ENCODE results near the gene BEND7.

BEND7 gene

DNA sequence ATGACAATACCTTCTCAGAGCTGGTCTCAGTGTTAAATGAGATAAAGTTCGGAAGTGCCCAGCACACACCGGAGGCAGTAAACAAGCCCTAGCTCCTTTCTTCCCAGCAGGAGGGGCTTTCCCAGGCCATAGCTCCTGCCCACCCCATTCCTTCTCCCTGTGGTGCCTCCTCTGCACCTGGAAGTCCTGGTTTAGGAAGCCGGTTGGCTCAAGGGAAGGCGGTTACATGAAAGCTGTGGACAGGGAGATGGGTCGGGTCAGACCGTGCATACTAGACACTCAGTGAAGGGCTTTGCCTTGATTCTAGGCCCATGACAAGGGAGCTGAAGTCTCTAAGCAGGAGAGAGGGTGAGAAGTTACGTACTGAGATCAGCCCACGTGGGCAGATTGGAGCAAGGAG, 8.6 kb downstream of the BEND7 start:
- DNase-seq = no peak

DNA sequence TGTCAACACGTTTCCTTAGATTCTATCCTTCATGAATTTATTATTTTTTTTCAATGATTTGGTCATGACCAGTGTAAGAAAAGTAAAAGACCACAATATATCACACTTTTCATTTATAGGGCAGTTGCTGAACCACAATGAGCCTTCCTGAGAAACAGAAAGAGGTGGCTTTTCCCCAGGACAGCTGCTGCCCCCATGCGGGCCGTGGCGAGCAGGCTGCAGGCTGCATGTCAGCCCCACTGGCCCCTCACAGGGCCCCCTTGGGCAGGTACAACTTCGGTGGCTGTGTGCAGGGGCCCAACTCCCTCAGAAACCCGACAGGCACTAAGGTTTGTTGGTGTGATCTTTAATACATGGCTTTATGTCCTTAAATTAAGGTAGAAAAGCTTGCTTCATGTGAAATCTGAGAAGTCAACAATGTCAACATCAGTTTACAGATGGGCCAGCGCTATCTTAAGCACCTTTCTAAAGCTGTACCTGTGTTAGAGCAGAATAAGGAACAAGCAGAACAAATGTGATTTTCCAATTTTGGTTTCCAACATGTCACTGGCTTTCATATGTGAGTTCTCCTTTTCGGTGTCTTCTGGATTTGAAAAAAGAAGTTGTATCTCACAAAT, 10.6 kb downstream of the BEND7 start:
- DNase-seq = no peak

DNA sequence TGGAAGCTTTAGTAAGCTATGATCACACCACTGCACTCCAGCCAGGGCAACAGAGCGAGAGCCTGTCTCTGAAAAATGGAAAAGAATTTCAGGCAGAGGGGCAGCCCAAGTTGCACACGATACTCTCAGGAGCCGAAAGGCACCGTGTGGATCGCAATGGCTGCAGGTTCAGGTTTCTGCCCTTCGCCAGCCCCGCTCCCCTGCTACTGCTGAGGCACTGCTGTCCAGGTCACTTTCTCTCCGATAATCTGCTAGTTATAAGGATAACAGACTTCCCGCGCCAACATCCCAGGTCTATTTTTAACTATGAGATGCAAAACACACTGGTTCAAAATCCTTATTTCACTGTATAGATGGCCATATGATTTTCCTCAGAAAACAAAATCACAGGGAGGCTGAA, 11.1 kb downstream of the BEND7 start:
- no peak for DNase-seq

DNA sequence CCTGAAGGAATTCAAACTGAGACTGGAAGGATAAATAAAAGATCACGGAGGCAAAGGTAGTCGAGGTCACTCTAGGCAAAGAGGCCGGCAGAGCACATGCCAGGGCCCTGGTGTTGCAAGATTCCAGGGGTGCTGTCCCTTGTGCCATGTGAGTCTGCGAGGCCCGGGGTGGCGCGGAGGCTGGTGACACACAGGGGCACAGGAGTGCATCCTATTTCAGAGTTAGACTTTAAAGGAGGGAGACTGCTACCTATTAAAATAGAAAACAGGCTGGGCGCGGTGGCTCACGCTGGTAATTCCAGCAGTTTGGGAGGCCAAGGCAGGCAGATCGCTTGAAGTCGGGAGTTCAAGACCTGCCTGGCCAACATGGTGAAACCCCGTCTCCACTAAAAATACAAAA, 12.6 kb downstream of the BEND7 start:
- DNase-seq = no peak

DNA sequence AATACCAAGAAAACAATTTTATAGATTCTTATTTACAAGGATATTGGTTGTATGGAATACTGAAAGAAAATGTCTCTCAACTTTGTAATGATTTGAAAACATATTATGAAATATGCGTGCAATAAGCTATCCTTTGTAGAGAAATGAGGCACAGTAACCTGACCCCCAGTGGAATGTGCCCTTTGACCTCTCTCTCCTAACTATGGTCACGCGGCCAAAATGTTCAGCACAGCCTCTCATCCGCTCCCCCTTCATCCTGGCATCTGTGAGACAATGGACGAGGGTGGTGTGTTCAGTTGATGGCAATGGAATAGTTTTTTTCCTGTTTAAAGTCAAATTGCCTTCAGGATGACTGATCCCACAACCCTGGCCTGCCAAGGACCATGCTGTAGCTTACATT, 13.3 kb downstream of the BEND7 start:
- no peak for DNase-seq

DNA sequence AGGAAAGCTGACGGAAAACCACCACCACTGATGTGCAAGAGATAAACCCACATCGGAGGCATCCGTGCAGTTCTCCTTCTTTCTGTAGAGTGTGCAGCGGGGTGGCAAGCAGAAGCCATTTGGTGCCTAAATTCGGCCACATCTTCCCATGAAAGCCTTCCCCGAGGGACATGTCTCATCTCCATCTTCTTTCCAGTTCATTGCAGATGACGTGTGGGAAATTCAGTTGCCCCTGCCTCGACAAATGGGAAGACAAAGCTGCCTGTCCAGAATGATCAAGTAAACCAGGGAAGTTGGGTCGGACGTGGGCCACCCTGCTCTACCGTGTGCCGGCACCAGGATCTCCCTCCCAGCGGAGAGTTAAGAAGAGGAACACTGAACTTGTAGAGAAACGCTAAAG, 14.5 kb downstream of the BEND7 start:
- DNase-seq = no peak

DNA sequence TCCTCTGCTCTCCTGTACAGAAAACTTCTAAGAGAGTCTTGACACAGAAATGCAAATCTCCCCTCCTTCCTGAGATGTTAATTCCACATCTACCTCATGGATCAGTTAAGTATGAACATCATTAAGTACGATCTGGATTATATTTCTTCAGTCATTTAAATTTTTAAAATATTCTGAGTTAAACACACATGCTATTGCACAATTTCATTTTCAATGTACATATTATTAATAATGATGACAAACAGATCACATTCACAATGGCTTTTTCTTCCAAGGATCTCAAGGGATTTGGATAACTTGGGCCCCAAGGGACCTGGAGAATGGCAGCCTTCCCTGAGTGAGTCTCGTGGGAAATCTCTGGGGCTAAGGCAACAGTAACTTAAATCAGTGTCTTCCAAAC, 16.2 kb downstream of the BEND7 start:
- no peak for DNase-seq

DNA sequence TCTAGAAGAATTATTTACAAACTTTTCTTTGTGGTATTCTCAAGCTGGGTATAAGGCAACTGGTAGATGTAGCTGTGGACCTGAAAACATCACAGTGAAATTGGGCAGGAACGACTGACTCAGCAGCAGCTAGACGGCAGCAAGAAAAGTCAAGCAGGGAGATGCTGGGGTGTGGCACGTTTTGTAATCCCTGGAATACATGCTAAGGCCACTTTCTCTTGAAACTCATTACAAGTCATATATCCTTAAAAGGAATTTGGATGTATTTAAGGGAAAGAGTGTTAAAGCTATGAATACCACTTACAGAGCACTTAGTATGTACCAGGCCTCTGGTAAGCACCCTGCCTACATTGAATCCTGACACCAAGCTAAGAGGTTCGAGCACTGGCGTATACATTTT, 17.4 kb downstream of the BEND7 start:
- no peak for DNase-seq

DNA sequence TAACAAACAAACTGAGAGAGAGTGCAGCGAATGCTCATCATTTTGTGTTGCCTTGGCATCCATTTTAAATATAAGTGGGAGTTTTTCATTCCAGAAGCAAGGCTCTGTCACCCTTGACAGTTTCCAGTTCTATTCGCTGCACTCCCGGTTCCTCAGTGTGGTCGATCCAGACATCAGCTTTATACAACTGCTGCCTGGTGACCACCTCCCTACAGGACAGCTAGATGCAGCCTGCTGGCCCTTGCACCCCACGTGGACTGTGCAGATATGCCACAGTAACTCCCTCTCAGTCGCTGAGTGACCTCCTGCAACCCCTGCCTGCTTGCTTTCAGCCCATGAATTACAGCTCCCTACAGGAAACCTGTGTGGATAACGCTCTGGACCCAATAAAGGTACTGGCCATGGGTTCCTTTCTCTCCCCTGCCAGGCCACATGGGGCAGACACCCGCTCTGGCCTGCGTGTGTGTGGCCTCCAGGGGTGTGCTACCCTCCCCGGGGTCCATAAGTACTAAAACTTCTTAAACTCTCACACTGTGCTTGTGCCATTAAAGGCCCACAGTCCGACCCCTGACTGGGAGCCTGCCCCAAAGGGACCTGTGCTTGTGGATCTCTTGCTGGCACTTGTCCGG, 23.6 kb downstream of the BEND7 start:
- DNase-seq = no peak

DNA sequence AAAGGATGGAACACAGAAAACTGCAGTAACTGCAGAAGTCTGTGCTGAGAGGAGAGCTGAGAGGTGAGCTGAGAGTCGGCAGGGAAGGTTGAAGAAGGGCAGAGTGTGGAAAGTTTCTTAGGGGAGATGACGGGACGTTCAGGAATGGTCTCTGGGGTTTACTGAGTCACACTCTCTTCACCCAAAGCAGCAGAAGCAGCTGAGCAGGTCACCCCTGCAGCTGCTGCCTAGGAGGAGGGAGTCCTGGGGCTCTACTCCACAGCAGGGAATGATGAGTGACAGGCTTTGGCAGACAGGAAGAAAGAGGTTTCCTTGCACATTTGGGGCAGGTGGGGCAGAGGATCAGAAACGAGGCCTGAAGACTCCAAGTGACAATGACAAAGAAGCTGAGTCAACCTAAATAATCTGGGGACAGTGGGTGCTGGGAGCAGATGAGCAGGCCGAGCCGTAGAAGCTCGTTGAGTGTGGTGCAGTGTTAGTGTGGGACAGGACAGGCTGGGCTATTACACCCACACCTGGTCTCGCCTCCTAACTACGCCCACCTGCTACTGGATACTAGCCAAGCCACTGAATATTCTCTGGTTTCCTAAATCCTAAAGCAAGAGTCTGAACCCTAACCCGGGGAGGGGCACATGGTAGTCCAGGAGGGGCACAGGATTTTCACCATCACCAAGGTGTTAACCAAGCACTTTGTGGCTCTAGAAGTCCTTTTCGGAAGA, 24.9 kb downstream of the BEND7 start:
- no peak for DNase-seq

DNA sequence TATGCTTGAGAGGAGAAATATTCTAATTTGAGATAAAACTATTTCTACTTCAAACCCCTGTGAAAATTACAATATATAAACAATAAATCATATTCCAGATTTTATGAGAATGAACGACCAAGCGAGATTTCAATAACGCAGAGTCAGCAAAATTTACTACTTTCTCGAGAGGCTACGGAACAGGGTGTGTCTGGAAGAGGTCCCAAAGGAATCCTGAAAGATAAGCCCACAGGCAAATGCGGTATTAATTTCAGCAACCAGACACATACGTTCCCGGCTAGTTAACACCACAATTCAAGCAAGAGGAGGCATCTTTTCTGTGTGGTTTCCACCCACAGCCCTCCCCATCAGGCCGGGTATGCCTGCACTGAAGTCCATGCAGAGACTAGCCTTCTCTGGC, 26.4 kb downstream of the BEND7 start:
- DNase-seq = no peak

DNA sequence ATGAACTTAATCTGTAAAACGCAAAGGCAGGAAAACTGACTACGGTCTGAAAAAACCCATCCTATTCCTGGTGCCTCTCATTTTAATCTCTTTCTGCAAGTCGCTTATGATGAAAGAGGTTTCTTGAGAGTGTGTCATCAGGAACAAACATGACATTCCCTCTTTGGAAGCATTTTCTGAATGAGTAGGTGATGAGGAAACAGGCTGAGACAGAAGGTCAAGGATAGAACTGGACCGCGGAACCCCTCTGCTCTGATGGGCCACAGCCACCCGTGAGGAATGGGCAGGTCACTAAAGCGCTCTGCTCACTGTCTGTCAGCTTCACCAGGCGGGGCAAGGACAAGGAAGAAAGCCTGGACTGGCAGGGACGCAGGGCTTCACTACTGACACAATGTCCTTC, 28.6 kb downstream of the BEND7 start:
- DNase-seq = no peak

DNA sequence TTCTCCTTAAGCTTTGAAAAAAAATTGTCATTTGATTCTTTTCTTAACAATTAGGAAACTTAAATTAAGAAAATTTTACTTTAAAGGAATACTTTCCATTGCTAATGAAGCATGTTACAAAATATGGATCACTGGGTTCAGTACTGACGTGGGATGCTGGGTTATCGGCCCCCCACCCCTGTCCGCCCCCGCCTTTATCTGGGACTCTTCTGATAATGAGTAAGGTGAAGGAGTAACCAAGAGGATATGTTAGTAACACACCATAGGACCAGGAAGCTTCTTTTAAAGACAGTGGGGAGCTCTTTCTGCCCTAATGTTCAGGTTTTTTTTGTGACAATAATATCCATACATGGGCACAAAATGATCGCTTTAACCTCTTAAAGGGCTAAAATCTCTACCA, 29.7 kb downstream of the BEND7 start:
- no peak for DNase-seq

DNA sequence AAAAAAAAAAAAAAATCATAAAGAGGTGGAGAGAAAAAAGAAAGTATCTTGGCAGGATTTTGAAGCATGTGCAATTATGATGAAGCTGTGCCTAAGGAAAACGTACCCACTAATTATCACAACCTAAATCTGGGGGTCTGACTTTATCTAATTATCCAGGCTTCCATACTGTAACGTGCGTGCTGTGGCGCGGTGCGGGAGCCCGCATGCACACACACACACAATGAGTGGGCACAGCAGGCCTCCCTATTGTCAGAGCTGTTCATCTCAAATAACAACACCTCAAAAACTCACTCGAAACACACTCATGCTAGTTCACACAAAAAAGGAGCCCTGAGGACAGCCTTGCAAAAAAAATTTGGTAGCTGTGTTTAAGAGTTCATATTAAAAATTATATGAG, 31.9 kb downstream of the BEND7 start:
- no peak for DNase-seq

DNA sequence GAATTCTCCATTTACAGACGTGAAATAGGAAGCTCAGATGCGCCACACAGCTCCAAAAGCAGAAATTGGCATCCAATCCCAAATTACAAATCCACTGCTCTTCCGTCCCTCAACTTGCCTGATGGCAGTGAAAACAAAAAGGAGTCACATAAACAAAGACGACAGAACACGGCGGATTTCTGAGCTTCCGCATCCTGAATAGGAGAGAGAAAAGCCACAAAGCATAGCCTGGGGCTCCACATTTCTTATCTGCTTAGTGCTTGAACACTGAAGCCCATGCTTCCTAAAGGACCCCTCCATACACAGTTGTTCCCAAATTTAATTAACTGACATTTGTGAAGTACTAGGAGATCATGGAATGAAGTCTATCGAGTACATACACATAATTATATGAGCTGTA, 32.6 kb downstream of the BEND7 start:
- DNase-seq = no peak

DNA sequence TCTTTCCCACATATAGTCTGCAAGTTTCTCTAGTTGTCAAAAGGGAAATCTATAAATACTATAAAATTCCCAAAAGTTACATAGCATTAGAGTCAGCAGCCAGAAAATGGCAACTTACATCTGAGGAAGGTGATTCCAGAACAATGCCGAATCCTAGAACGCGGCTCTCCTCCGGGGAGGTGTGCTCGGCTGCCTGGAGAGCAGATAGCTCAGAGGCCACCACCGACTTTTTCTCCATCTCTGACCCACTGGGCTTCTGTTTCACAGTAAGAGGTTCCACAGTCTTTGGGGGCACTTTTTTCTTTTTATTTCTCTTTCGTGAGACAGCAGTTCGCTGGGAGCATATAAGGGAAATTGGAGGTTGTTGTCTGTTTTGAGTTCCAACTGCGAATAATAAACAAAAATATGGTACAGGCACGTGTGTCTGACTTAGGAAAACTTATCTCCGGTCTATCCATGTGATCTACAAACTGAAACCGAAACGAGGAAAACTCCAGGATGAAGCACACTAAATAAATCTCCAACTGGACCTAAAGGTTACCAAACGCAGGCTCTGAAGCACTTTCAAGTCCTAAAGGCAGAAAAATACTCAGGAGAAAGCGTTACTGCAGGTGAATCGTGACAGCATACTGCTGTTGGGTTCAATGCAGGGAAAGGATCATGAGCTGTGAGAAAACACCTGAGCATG, 36.2 kb downstream of the BEND7 start:
- no peak for DNase-seq

DNA sequence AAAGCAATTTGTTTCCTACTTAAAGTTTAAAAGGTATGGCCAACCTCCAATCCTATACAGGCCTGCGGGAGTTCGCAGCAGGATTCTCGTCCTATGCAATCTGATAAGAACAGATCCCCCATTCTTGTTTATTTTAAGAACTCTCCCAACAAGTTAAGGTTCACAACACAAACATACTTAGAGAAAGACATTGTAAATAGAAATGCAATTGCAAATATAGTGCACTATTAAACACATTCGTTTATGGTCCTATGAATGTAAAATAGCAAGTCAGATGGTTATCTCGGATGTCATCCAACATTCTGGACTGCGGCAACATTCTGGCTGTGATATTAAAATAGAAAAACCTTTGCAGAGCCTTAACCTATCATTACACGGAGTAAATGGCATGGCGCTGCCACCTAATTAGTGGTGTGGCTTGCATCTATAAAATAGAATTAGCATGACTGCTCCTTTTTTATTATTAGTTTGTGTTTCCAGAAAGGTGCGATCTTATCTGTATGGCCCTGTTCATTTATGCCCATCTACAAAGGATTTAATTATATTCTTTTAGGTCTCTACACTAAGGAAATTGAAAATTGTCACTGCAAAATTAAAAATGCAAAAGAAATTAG, 37.0 kb downstream of the BEND7 start:
- no peak for DNase-seq

DNA sequence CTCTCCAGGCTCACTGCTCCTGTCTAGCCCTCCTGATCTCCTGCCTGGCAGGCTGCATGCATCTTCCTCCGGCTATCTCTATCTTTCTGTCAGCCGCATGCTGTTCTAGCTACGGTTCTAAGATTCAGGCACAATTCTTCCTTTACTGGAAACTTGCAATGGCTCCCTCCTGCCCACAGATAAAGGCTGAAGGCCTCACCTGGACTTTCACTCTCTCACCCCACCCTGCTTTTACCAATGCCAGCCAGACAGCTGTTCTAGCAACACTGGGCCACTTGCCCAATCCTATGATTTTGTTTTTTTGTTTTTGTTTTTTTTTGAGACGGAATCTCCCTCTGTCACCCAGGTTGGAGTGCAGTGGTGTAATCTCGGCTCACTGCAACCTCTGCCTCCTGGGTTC, 38.3 kb downstream of the BEND7 start:
- no peak for DNase-seq

DNA sequence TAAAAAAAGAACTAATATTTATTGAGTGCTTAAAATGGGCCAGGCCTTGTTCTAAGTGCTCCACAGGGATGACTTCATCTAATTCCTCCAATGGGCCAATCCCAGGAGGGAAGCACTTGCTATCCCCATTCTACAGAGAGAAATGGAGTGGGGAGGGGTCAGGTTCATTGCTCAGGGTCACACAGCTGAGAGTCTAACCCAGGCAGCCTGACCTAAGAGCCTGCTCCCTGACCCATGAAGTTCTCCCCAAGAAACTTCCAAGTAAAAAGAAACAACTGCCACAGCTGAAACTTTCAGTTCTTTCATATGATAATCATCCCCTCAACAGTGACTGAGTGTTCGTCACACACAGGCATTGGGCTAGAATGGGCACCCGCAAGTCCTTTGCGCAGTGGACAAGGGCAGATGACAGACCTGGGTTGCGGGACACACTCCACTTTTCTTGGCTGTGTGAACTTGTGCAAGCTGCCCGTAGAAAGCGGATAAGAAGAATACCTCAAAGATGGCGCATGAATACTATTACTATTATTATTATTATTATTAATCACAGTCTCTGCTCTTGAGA, 39.7 kb downstream of the BEND7 start:
- DNase-seq = no peak

DNA sequence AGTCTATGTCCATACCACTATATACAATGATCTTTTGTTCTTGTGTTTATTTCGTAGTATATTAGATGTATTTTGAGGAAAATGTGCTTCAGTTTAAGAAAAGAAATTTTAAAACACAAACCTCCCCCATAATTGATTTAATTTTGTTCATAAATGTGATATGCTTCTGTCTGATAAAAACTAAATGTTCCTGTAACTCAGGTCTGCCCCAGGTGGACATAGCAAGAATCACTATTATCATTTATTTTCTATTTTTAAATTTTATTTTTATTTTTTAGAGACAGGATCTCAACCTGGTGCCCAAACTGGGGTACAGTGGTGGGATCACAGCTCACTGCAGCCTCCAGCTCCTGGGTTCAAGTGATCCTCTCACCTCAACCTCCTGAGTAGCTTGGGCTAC, 43.2 kb downstream of the BEND7 start:
- DNase-seq = no peak

DNA sequence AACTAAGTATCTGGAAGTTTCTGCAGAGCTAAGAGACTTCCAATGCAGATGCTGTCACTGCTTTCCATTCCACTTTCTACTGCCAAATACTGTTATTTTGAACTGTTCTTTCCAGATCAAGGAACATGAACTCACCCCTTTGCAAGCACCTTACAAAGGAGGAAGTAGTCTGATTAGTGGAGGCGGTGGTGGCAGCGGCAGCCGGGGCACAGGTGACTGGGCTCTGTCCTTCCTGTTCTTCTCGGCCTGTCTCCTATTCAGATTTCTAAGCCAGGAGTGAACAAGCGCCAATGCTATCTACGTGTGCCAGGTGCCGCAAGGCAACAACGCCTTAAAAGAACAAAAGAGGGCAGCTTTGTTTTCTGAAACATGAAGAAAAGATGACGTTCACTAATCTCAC, 44.9 kb downstream of the BEND7 start:
- DNase-seq = no peak

DNA sequence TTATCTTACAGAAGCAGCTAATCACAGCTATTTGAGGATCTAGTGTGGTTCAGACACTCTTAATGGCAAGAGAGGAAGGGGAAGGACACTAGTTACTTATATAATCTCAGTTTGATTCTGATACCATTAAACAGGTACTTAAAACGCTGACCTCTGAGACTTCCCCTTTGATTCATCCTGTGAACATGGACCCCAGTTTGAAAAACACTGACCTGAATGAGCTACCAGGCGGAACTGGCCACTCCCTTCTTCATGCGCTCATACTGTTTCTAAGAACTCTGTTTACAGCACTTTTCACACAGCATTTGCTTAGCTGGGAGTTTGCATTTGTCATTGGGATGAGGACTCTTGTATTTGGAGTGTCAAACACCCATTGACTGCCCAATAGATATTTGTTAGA, 45.7 kb downstream of the BEND7 start:
- no peak for DNase-seq

DNA sequence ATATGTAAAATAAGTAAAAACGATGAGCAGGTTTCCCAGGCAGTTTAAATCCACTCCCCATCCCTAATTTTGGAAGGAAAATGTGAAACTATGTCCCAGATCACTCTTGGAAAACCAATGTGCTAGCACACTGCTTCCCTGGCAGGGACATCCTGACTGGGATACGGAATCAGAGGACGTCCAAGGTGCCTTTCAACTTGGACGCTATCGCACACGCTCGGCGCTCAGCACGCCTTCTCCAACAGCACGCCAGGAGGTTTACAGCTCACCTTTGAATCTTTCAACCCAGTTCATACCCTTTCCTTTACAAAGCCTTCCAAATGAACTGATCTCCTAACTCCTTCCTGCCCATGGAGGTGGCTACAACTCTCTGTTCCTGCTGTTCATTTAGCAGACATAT, 47.1 kb downstream of the BEND7 start:
- DNase-seq = no peak

All from activated CD4-positive, alpha-beta T cell treated with anti-CD3 and anti-CD28 coated beads for 1 hour (primary cell).